ENCODE results near the gene STK16.
"Not testable (repeated sequence)": the region's sequence is repeated elsewhere in the genome, so short reads cannot be mapped to it uniquely, and the experiment has no call there.

DNA sequence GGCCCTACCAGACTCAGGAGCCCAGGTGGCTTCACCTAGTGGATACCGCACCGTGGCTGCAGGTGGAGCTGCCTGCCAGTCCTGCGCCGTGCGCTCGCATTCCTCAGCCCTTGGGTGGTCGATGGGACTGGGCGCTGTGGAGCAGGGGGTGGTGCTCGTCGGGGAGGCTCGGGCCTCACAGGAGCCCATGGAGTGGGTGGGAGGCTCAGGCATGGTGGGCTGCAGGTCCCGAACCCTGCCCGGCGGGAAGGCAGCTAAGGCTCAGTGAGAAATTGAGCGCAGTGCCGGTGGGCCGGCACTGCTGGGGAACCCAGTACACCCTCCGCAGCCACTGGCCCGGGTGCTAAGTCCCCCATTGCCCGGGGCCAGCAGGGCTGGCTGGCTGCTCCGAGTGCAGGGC, 43.9 kb upstream of the STK16 start:
- not testable (repeated sequence) for TF ChIP-seq POLR2A (IDR thresholded peaks at IDR 0.05; ENCODE audit: low read depth, low read length); MAZ (IDR thresholded peaks at IDR 0.05; ENCODE audit: borderline replicate concordance, low read depth, low read length); CHD1 (IDR thresholded peaks at IDR 0.05; ENCODE audit: low read depth, low read length); CEBPB (IDR thresholded peaks at IDR 0.05; ENCODE audit: low read depth, low read length); RAD21 (IDR thresholded peaks at IDR 0.05; ENCODE audit: low read length)
- TF ChIP-seq, protein P1, sequence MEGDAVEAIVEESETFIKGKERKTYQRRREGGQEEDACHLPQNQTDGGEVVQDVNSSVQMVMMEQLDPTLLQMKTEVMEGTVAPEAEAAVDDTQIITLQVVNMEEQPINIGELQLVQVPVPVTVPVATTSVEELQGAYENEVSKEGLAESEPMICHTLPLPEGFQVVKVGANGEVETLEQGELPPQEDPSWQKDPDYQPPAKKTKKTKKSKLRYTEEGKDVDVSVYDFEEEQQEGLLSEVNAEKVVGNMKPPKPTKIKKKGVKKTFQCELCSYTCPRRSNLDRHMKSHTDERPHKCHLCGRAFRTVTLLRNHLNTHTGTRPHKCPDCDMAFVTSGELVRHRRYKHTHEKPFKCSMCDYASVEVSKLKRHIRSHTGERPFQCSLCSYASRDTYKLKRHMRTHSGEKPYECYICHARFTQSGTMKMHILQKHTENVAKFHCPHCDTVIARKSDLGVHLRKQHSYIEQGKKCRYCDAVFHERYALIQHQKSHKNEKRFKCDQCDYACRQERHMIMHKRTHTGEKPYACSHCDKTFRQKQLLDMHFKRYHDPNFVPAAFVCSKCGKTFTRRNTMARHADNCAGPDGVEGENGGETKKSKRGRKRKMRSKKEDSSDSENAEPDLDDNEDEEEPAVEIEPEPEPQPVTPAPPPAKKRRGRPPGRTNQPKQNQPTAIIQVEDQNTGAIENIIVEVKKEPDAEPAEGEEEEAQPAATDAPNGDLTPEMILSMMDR (conservative IDR thresholded peaks at IDR 0.05; ENCODE audit: low read depth, low read length), result not testable (repeated sequence)
- TF ChIP-seq, protein P2, sequence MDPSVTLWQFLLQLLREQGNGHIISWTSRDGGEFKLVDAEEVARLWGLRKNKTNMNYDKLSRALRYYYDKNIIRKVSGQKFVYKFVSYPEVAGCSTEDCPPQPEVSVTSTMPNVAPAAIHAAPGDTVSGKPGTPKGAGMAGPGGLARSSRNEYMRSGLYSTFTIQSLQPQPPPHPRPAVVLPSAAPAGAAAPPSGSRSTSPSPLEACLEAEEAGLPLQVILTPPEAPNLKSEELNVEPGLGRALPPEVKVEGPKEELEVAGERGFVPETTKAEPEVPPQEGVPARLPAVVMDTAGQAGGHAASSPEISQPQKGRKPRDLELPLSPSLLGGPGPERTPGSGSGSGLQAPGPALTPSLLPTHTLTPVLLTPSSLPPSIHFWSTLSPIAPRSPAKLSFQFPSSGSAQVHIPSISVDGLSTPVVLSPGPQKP (IDR thresholded peaks at IDR 0.05; ENCODE audit: borderline replicate concordance, low read depth, low read length), result not testable (repeated sequence)

All from IMR-90 (cell line).